MCF 10A (cell line): ENCODE data around the gene GET3. TPM values are rescaled to one million over a fixed set of nuclear protein-coding genes. Genes with fewer than 3 reads are reported as not detected.

Source experiments
- BruUV-seq: library from RNA; stranded (reverse); fragments of 400-500 nt; replicated peaks from 2 replicates; lab custom pipeline; 2021; lab: Mats Ljungman, UMichigan
- CTCF ChIA-PET: fragments of 300-600 bp; sonication (Branson Sonifier 250); formaldehyde crosslinking; extraction: SDS; loops from one replicate; lab custom pipeline; 2021; ENCODE audit warnings: antibody characterized with exemption, inconsistent platforms; lab: Yijun Ruan, JAX
- POLR2A ChIA-PET: fragments of 300-600, 350-650 bp; sonication (Branson Sonifier 250); formaldehyde crosslinking; extraction: SDS; loops from one replicate; lab custom pipeline; 2020; ENCODE audit warnings: antibody characterized with exemption, inconsistent platforms; lab: Yijun Ruan, JAX
- DNase-seq: peaks from one replicate; pipeline ENCODE4 v3.0.0-alpha.2; 2018; ENCODE audit not compliant: unreplicated experiment
- H3K27ac Mint-ChIP-seq: one replicate; pipeline ENCODE4 v1.8.0; 2022; ENCODE audit warnings: mild to moderate bottlenecking, low read depth, mixed read lengths; ENCODE audit not compliant: unreplicated experiment
- H3K27me3 Mint-ChIP-seq: one replicate; pipeline ENCODE4 v1.8.0; 2022; ENCODE audit warnings: mixed read lengths; ENCODE audit not compliant: insufficient read depth, unreplicated experiment
- H3K36me3 Mint-ChIP-seq: one replicate; pipeline ENCODE4 v1.8.0; 2022; ENCODE audit warnings: mild to moderate bottlenecking, moderate library complexity, mixed read lengths; ENCODE audit not compliant: insufficient read depth, unreplicated experiment
- H3K4me1 Mint-ChIP-seq: one replicate; pipeline ENCODE4 v1.8.0; 2022; ENCODE audit warnings: mixed read lengths; ENCODE audit not compliant: insufficient read depth, unreplicated experiment
- H3K4me3 Mint-ChIP-seq: one replicate; pipeline ENCODE4 v1.8.0; 2022; ENCODE audit warnings: mild to moderate bottlenecking, moderate library complexity, mixed read lengths; ENCODE audit not compliant: unreplicated experiment
- H3K9me3 Mint-ChIP-seq: one replicate; pipeline ENCODE4 v1.8.0; 2022; ENCODE audit warnings: mixed read lengths; ENCODE audit not compliant: unreplicated experiment
- CTCF ChIP-seq: fragments of 200-600 bp; IDR thresholded peaks from one replicate; pipeline ENCODE4 v1.8.0; 2022; ENCODE audit warnings: antibody characterized with exemption, mild to moderate bottlenecking; ENCODE audit not compliant: unreplicated experiment
- intact Hi-C: fragments of 100-400 bp; cut with micrococcal nuclease; formaldehyde crosslinking; loops from 2 replicates; pipeline ENCODE4 v1.14.1; 2022
- total RNA-seq: library from RNA; stranded (reverse); gene quantifications from 2 replicates; pipeline ENCODE4 v1.2.3, GENCODE V29; 2022

GET3 gene
- total RNA-seq, 1 experiment from 2014 or later, result 62.9 TPM

GRCh38 chr19:12750851-12751250 lies 13.6 kb downstream of the GET3 start:
- Mint-ChIP-seq H3K9me3 (no peaks in the 10 kb centered on the region), H3K27me3 (no peaks in the 10 kb centered on the region), H3K36me3 (peaks cover 23% of the 10 kb centered on the region), H3K27ac (peak overlapping the region; percentile 76), H3K4me1 (peaks cover 24% of the 10 kb centered on the region), H3K4me3 (peak overlapping the region; percentile 58)
- DNase-seq, result no peak
- no peak for TF ChIP-seq CTCF
- intact Hi-C loops, result no loop called here
- CTCF ChIA-PET, result interaction anchor here (0.6 to 2.2 kb wide), 8 partner anchors 9 to 97 kb away, joined by 3 to 14 read pairs (median 5); partner anchors contain the start of gene GET3
- BruUV-seq, result no TSS peak
- POLR2A ChIA-PET, result interaction anchor here (1.0 to 5.1 kb wide), 6 partner anchors 8 to 42 kb away, joined by 3 to 43 read pairs (median 8); partner anchors contain the start of genes GET3 and TRIR

- BruUV-seq, result no TSS peak
- intact Hi-C loops, result no loop called here
- Mint-ChIP-seq H3K27ac (peak within 1 kb of the TSS; percentile 76), H3K4me1 (peaks cover 24% of the 10 kb centered on the region), H3K4me3 (peak within 1 kb of the TSS; percentile 58), H3K36me3 (peaks cover 18% of the 10 kb centered on the region), H3K9me3 (no peaks in the 10 kb centered on the region), H3K27me3 (no peaks in the 10 kb centered on the region)
- ChIA-PET POLR2A (interaction anchor here (0.9 to 5.1 kb wide), 3 partner anchors 9 to 28 kb away, joined by 4 to 43 read pairs (median 5); partner anchors contain the start of genes GET3, TNPO2 and TRIR), CTCF (interaction anchor here (0.6 to 2.3 kb wide), 7 partner anchors 10 to 179 kb away, joined by 3 to 15 read pairs (median 8); no protein-coding TSS in a partner anchor)
- DNase-seq, result no peak
- no peak for TF ChIP-seq CTCF
Observed at GRCh38 chr19:12751635-12752034, 14.3 kb downstream of the GET3 start, which contains the start of gene BEST2. Gene BEST2, plus strand, starts transcription at chr19:12751791. Its CDS starts 802 bp downstream, at chr19:12752593.

- H3K9me3 Mint-ChIP-seq, result no peaks in the 10 kb centered on the region
- H3K36me3 Mint-ChIP-seq, result peaks cover 13% of the 10 kb centered on the region
- ChIA-PET POLR2A (interaction anchor here (0.5 to 5.1 kb wide), 4 partner anchors 8 to 29 kb away, joined by 3 to 43 read pairs (median 4); partner anchors contain the start of genes GET3, TNPO2 and TRIR), CTCF (interaction anchor here (0.5 to 2.3 kb wide), 10 partner anchors 10 to 181 kb away, joined by 3 to 15 read pairs (median 4); no protein-coding TSS in a partner anchor)
- no peaks in the 10 kb centered on the region for H3K27me3 Mint-ChIP-seq
- no peak for DNase-seq
- intact Hi-C loops, result no loop called here
- H3K27ac Mint-ChIP-seq, result no peak overlapping the region
- BruUV-seq, result no TSS peak
- peaks cover 24% of the 10 kb centered on the region for H3K4me1 Mint-ChIP-seq
- H3K4me3 Mint-ChIP-seq, result peak overlapping the region; percentile 58
- TF ChIP-seq CTCF, result no peak
Observed at GRCh38 chr19:12752056-12752781, 14.9 kb downstream of the GET3 start.
